HUES6 (cell line): ENCODE data around the gene CNTN5.
"Not testable (repeated sequence)": the region's sequence is repeated elsewhere in the genome, so short reads cannot be mapped to it uniquely, and the experiment has no call there.

Experiments
- H3K27ac ChIP-seq: 2 replicates; pipeline ENCODE4 v1.7.0; 2013; ENCODE audit warnings: low read depth, mild to moderate bottlenecking, low read length, inconsistent platforms
- H3K27me3 ChIP-seq: 2 replicates; pipeline ENCODE4 v1.6.1; 2013; ENCODE audit warnings: low read length; ENCODE audit not compliant: control insufficient read depth, insufficient read depth
- H3K36me3 ChIP-seq: 2 replicates; pipeline ENCODE4 v1.6.1; 2013; ENCODE audit warnings: low read length; ENCODE audit not compliant: control insufficient read depth, insufficient read depth
- H3K4me1 ChIP-seq: 2 replicates; pipeline ENCODE4 v1.6.1; 2013; ENCODE audit warnings: low read length; ENCODE audit not compliant: control insufficient read depth, insufficient read depth
- H3K4me3 ChIP-seq: 2 replicates; pipeline ENCODE4 v1.5.1; 2013; ENCODE audit warnings: low read depth, low read length
- H3K9ac ChIP-seq: one replicate; pipeline ENCODE4 v1.6.1; 2013; ENCODE audit warnings: mild to moderate bottlenecking, low read length
- H3K9me3 ChIP-seq: 2 replicates; pipeline ENCODE4 v1.6.1; 2013; ENCODE audit warnings: low read depth, low read length; ENCODE audit not compliant: control insufficient read depth, insufficient read depth

Gene CNTN5

DNA sequence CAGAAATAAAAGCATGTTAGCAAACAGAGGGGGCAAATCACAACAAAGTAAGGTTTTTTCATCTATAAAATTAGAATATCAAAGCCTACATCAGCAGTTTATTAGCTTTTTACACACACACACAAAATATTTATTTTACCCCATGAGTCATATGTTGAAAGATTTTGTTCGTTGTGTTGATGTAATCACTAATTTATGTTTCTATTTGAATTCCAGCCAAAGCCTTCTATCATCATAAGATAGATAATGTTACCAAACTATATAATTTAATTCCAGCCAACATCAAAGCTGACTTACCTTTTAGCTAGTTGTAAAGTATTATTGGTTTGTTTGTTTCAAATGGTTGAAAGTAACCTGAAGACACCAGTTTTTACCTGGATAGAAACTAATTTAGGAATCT, 1208.3 kb downstream of the CNTN5 start:
- H3K9ac ChIP-seq: no peak overlapping the region
- peaks cover 4% of the 10 kb centered on the region for H3K4me1 ChIP-seq
- H3K36me3 ChIP-seq: no peaks in the 10 kb centered on the region
- H3K4me3 ChIP-seq: no peak overlapping the region
- no peaks in the 10 kb centered on the region for H3K27me3 ChIP-seq
- no peaks in the 10 kb centered on the region for H3K9me3 ChIP-seq
- no peak overlapping the region for H3K27ac ChIP-seq

DNA sequence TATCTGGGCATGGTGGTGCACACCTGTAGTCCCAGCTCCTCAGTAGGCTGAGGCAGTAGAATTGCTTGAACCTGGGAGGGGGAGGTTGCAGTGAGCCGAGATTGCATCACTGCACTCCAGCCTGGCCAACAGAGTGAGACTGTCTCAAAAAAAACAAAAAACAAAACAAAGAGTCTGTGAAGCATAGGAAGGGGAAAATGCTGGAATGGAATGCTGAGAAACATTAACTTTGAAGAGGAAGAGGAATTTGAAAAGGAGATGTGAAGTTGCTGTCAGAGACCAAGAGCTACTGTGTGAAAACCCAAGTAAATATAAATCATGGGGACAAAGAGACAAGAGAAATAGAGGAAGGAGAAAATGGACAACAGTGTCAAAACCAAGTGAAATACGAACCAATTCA, 1211.3 kb downstream of the CNTN5 start:
- H3K27ac ChIP-seq: no peak overlapping the region
- no peaks in the 10 kb centered on the region for H3K4me1 ChIP-seq
- no peaks in the 10 kb centered on the region for H3K36me3 ChIP-seq
- no peak overlapping the region for H3K9ac ChIP-seq
- no peaks in the 10 kb centered on the region for H3K27me3 ChIP-seq
- peaks cover 3% of the 10 kb centered on the region; the same call in 1 of the 2 replicates for H3K9me3 ChIP-seq
- H3K4me3 ChIP-seq: no peak overlapping the region

DNA sequence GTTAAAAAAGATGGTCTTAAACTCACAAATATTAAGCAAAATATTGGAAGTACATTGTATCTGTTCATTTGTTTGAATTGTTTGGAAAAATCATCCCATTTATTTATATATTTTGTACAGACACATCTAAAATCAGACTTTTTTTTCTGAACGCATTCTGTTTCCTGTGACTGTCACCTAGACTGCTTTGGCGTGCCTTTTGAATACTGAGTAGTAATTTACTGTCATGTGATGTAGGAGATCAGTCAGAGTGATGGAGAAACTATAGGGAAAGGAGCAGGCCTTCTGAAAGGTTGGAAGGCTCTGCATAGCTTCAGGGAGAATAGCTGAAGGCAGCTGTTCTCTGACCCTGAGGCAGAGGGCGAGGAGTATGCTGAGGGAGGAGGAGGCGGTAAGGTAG, 1214.3 kb downstream of the CNTN5 start:
- Histone ChIP-seq H3K36me3 (no peaks in the 10 kb centered on the region), H3K4me1 (no peaks in the 10 kb centered on the region), H3K27me3 (no peaks in the 10 kb centered on the region), H3K9me3 (peaks cover 3% of the 10 kb centered on the region; the same call in 1 of the 2 replicates), H3K4me3 (no peak overlapping the region), H3K9ac (no peak overlapping the region), H3K27ac (no peak overlapping the region)

DNA sequence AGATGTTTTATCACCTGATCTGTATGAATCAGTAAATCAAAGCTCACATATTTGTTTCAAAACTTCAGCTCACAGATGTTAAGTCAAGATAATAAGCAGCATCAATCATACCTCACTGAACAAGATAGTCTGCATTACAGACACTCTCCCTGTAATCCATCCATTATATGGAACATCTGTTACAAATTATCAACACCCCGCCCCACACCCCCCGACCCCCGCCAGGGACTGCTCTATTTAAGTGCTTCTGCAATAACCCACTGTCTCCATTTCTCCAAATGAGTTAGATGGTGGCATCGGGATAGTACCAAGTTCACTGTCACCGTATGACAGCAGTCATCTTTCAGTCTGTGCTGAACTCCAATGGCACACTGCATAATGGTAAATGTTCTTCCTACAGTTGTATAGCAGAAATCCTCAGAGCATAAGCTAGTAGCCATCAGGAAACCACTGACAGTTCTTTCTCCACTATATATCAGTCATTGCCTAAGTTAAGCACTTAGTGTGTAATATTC, 1219.3 kb downstream of the CNTN5 start:
- H3K4me1 ChIP-seq: no peaks in the 10 kb centered on the region
- H3K9me3 ChIP-seq: peaks cover 3% of the 10 kb centered on the region; the same call in 1 of the 2 replicates
- no peak overlapping the region for H3K27ac ChIP-seq
- H3K9ac ChIP-seq: no peak overlapping the region
- H3K4me3 ChIP-seq: no peak overlapping the region
- H3K36me3 ChIP-seq: no peaks in the 10 kb centered on the region
- H3K27me3 ChIP-seq: no peaks in the 10 kb centered on the region

DNA sequence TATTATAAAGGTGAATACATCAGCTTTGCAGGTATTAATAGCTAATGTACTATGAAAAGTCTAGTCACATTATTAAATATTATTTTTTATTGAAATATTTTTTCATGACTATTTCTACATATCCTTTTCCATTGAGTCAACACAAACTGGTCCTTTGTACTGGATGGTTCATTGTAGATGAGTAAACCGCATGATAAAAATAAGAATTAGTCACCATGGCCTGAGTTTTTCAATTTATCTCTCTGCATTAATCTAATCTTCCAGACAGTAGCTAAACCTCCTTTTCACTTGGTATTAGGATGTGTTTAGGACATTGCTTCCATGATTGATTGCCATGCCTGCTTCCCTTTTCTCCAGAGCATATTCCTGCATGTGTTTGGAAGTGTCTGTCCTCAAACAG, 1227.0 kb downstream of the CNTN5 start:
- no peak overlapping the region for H3K4me3 ChIP-seq
- H3K36me3 ChIP-seq: no peaks in the 10 kb centered on the region
- no peaks in the 10 kb centered on the region for H3K9me3 ChIP-seq
- H3K27me3 ChIP-seq: no peaks in the 10 kb centered on the region
- H3K27ac ChIP-seq: no peak overlapping the region
- no peaks in the 10 kb centered on the region for H3K4me1 ChIP-seq
- H3K9ac ChIP-seq: no peak overlapping the region

DNA sequence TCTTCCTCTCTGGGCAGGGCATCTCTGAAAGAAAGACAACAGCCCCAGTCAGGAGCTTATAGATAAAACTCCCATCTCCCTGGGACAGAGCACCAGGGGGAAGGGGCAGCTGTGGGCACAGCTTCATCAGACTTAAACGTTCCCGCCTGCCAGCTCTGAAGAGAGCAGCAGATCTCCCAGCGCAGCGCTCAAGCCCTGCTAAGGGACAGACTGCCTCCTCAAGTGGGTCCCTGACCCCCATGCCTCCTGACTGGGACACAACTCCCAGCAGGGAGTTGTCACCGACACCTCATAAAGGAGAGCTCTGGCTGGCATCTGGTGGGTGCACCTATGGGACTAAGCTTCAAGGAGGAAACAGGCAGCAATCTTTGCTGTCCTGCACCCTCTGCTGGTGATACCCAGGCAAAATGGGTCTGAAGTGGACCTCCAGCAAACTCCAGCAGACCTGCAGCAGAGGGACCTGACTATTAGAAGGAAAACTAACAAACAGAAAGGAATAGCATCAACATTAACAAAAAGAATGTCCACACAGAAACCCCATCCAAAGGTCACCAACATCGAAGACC, 1236.6 kb downstream of the CNTN5 start:
- not testable (repeated sequence) for H3K27me3 ChIP-seq, H3K36me3 ChIP-seq, H3K9ac ChIP-seq, H3K4me3 ChIP-seq, H3K27ac ChIP-seq, H3K9me3 ChIP-seq, H3K4me1 ChIP-seq

DNA sequence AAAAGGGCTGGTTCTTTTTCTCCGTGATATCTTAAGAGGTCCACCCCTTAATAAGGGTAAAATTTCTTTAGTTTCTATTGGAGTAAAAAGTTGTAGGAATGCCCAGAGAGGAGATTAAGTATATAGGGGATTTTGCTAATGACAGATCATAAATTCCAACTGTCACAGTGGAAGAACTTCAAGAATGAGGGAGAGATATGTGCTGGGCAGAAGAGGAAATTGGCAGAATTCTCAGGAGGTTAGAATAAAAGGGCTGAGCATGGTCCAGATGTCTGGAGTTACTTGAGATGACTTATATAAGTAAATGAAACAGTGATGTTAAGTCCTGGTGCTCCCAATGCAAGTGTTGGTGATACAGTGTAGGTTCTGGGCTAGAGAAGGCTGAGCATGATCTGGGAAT, 1248.8 kb downstream of the CNTN5 start:
- Histone ChIP-seq H3K9ac (no peak overlapping the region), H3K36me3 (no peaks in the 10 kb centered on the region), H3K4me3 (no peak overlapping the region), H3K27me3 (no peaks in the 10 kb centered on the region), H3K4me1 (no peaks in the 10 kb centered on the region), H3K9me3 (no peaks in the 10 kb centered on the region), H3K27ac (no peak overlapping the region)

DNA sequence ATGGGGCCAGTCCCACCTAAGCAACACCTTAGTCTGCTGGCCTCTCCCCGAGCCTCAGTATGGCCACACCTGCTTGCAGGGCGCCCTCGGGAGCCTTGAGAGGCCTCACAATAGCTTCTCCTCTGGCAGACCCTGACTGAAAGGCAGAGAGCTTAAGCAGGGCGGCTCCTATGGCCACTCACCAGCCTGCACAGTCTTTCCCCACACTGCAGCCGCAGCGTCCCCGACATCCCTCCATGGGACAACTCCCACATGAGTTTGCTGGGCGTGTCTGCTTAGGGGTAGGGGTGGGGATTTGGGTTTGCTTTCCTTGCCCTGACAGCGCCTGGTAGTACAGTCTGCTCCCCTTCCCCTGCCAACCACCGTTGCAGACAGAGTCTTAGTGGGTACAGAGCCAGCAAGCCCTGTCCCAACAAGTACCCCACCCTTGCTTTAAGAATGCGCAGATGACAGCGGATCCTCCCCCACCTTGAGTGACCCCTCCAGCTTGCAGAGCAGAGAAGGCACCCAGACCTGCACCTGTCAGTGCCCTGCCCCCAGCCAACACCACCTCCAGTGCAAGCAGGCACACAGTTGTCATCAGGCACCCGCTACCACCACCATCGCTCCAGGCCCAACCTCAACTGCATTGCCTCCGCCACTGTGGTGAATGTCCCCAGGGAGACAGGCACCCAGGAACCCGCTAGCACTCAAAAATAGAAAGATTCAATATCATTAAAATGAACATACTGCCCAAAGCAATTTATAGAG, 1252.5 kb downstream of the CNTN5 start:
- no peak overlapping the region for H3K27ac ChIP-seq
- H3K36me3 ChIP-seq: no peaks in the 10 kb centered on the region
- no peak overlapping the region for H3K4me3 ChIP-seq
- no peak overlapping the region for H3K9ac ChIP-seq
- H3K27me3 ChIP-seq: no peaks in the 10 kb centered on the region
- no peaks in the 10 kb centered on the region for H3K9me3 ChIP-seq
- no peaks in the 10 kb centered on the region for H3K4me1 ChIP-seq

DNA sequence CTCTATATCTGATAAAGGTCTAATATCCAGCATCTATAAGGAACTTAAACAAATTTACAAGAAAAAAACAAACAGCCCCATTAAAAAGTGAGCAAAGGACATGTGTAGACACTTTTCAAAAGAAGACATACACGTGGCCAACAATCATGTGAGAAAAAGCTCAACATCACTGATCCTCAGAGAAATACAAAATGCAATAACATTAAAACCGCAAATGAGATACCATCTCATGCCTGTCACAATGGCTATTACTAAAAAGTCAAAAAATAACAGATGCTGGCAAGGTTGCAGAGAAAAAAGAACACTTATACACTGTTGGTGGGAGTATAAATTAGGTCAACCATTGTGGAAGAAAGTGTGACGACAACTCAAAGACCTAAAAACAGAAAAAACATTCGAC, 1253.7 kb downstream of the CNTN5 start:
- not testable (repeated sequence) for H3K4me1 ChIP-seq, H3K9me3 ChIP-seq, H3K36me3 ChIP-seq, H3K4me3 ChIP-seq, H3K9ac ChIP-seq, H3K27ac ChIP-seq, H3K27me3 ChIP-seq

DNA sequence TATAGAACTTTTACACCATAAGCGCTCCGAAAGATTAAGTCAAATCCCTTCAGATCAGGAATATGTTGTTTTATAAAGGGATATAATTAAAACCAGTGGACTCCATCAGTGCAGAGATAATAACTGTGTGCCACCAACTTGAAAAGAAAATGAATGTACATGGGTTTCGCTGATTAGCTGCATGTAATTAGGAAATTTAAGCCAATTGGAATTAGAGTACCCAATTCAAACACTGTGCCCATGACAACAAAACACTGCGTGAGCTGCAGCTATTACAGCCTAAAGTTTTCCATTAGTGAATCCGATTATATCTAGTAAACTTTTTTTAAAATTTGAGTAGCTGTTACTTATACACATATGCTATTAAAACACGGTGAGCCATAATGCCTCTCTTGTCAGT, 1274.0 kb downstream of the CNTN5 start:
- Histone ChIP-seq H3K9me3 (no peaks in the 10 kb centered on the region), H3K4me3 (no peak overlapping the region), H3K36me3 (no peaks in the 10 kb centered on the region), H3K4me1 (peaks cover 3% of the 10 kb centered on the region; the same call in 1 of the 2 replicates), H3K27ac (no peak overlapping the region), H3K27me3 (no peaks in the 10 kb centered on the region), H3K9ac (no peak overlapping the region)

DNA sequence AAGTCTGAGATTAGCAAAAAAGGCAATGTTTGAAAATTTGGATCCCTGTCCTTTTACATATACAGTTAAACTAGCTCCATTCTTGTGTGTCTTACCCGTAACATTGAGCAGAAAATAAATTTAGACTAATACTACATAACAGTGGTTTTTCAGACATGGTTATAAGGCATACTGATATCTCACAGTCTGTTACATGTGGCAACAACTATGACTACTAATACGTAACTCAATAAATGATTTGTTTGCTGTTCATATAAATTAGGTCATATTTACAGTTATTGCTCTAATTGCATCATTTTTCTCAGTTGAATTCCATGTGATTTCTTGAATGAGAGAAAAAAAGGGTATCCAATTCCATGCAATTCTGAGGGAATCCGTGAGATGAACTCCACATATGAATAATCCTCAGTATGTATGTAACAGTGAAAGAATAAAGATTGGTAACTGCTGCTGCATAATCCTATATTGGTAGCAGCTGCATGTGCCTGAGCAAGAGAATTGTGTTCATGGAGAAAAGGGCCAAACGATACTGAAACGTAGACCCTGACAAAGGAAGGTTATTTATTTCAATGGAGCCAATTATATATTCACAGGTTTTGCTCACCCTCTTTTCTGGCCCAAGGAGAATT, 1275.4 kb downstream of the CNTN5 start:
- no peaks in the 10 kb centered on the region for H3K27me3 ChIP-seq
- H3K9ac ChIP-seq: no peak overlapping the region
- H3K9me3 ChIP-seq: no peaks in the 10 kb centered on the region
- H3K4me1 ChIP-seq: peaks cover 3% of the 10 kb centered on the region; the same call in 1 of the 2 replicates
- H3K36me3 ChIP-seq: no peaks in the 10 kb centered on the region
- no peak overlapping the region for H3K27ac ChIP-seq
- no peak overlapping the region for H3K4me3 ChIP-seq
